Occipital lobe (tissue), 3 donors: ENCODE measurements around the gene CRIP3. TPM values are rescaled to one million over a fixed set of nuclear protein-coding genes. Genes with fewer than 3 reads are reported as not detected.

Source experiments
- DNase-seq: peaks from one replicate; lab custom pipeline; 2025; lab: John Stamatoyannopoulos, UW
- small RNA-seq: library from RNA; depleted of rRNA; stranded (forward); fragments of <200 nt; gene quantifications from one replicate; pipeline ENCODE3, GENCODE V24; 2014
- total RNA-seq: library from RNA; depleted of rRNA; stranded (reverse); fragments of >200 nt; gene quantifications from one replicate; pipeline ENCODE4 v1.2.3, GENCODE V29; 2014

Gene CRIP3
- total RNA-seq, 1 donor from 2014 or later: 3.9 TPM

DNA sequence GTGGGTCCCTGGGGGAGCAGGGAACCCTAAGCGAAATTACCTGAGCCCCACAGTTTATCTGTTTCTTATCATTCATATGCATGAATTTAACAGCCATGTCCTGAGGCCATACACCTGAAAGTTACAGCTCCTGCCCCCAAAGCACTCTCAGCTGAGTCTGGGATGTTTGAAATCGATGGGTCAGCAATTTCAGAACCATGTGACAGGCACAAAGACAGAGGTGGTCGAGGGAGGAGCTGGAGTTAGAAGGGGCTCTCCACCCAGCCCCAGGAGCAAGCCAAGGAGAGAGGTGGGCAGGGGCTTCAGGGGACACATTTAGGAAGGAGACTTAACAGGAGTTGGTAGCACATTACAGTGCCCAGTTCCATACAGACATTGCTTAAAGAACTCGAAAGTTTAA, 50.4 kb downstream of the CRIP3 start:
- DNase-seq: no peak

- DNase-seq: no peak
Measured at GRCh38 chr6:43257367-43258145, 51.1 kb downstream of the CRIP3 start.

GRCh38 chr6:43256670-43257366, 51.8 kb downstream of the CRIP3 start:
- no peak for DNase-seq

Small RNAs within 50 kb of the gene (small RNA-seq; reads per million reads assigned to genes)
- not detected for gene RPL12P47

Other genes starting within 250 kb of the CRIP3 start
- 8.9 TPM for gene MRPL2, start 249.4 kb downstream of the CRIP3 start, total RNA-seq
- 20.7 TPM for gene KLC4, start 249.2 kb downstream of the CRIP3 start, total RNA-seq
- gene PTK7, start 232.5 kb downstream of the CRIP3 start, total RNA-seq: 26.0 TPM
- 11.9 TPM for gene SRF, start 137.6 kb downstream of the CRIP3 start, total RNA-seq
- gene CUL9, start 126.6 kb downstream of the CRIP3 start, total RNA-seq: 23.9 TPM
- gene DNPH1, start 79.3 kb downstream of the CRIP3 start, total RNA-seq: 16.1 TPM
- gene TTBK1, start 65.3 kb downstream of the CRIP3 start, total RNA-seq: 13.1 TPM
- gene SLC22A7, start 10.6 kb downstream of the CRIP3 start, total RNA-seq: 0.31 TPM
- gene ZNF318, start 60.8 kb upstream of the CRIP3 start, total RNA-seq: 12.9 TPM
- 22.0 TPM for gene ABCC10, start 118.7 kb upstream of the CRIP3 start, total RNA-seq
- 7.3 TPM for gene DLK2, start 146.7 kb upstream of the CRIP3 start, total RNA-seq
- 5.0 TPM for gene TJAP1, start 168.7 kb upstream of the CRIP3 start, total RNA-seq
- gene LRRC73, start 201.5 kb upstream of the CRIP3 start, total RNA-seq: 2.7 TPM
- 71.4 TPM for gene YIPF3, start 208.1 kb upstream of the CRIP3 start, total RNA-seq
- 22.0 TPM for gene POLR1C, start 208.3 kb upstream of the CRIP3 start, total RNA-seq